PFSK-1 (cell line): ENCODE data around the gene LCE2C.
"Not testable (repeated sequence)": the region's sequence is repeated elsewhere in the genome, so short reads cannot be mapped to it uniquely, and the experiment has no call there.

Source experiments
- FOXP2 ChIP-seq: optimal IDR thresholded peaks from 2 replicates; pipeline ENCODE3; 2011; ENCODE audit warnings: borderline replicate concordance, control low read depth, inconsistent platforms; ENCODE audit not compliant: insufficient read depth; ENCODE audit errors: extremely low read length, extremely low read depth
- POLR2AphosphoS5 ChIP-seq: IDR thresholded peaks from 2 replicates; pipeline ENCODE4 v1.6.1; 2012; ENCODE audit warnings: low read depth, mild to moderate bottlenecking, control low read depth, low read length, moderate library complexity
- REST ChIP-seq, 2 experiments: IDR thresholded peaks; 2 replicates each; pipeline versions ENCODE4 v1.6.1 to v1.8.0; 2011 to 2012; ENCODE audit warnings: low read depth in 2 of 2, low read length in 2 of 2, control low read depth in 1 of 2, inconsistent platforms in 1 of 2, mild to moderate bottlenecking in 1 of 2, moderate library complexity in 1 of 2; ENCODE audit not compliant: insufficient read depth in 1 of 2
- SIN3A ChIP-seq: IDR thresholded peaks from 2 replicates; pipeline ENCODE4 v1.6.1; 2012; ENCODE audit warnings: mild to moderate bottlenecking, low read length, moderate library complexity, borderline replicate concordance; ENCODE audit not compliant: insufficient read depth
- TAF1 ChIP-seq: IDR thresholded peaks from 2 replicates; pipeline ENCODE4 v1.6.1; 2012; ENCODE audit warnings: low read length, control low read depth, borderline replicate concordance; ENCODE audit not compliant: insufficient read depth

Gene LCE2C

GRCh38 chr1:152683846-152684245 lies 8.8 kb downstream of the LCE2C start:
- no peak for TF ChIP-seq FOXP2
- TF ChIP-seq REST (IDR thresholded peaks at IDR 0.05; ENCODE audit: insufficient read depth in 1 of 2, low read depth in 2 of 2, low read length in 2 of 2), result no peak
- no peak for TF ChIP-seq POLR2AphosphoS5
- TF ChIP-seq TAF1, result no peak
- TF ChIP-seq SIN3A, result no peak

- not testable (repeated sequence) for TF ChIP-seq FOXP2, POLR2AphosphoS5, SIN3A
Measured at GRCh38 chr1:152685823-152686222, 10.7 kb downstream of the LCE2C start, which contains the start of gene LCE2B. Gene LCE2B (plus strand): TSS chr1:152686123. CDS start chr1:152686844, 721 bp downstream.

- TF ChIP-seq REST (IDR thresholded peaks at IDR 0.05; ENCODE audit: insufficient read depth in 1 of 2, low read depth in 2 of 2, low read length in 2 of 2), result no peak
- TF ChIP-seq TAF1, result no peak
- TF ChIP-seq SIN3A, result no peak
- no peak for TF ChIP-seq POLR2AphosphoS5
- TF ChIP-seq FOXP2, result no peak
Measured at GRCh38 chr1:152697701-152698600, 22.9 kb downstream of the LCE2C start, which contains the start of gene LCE2A. Gene LCE2A (plus strand): TSS chr1:152698345. CDS start chr1:152698902, 557 bp downstream.

GRCh38 chr1:152699746-152700145 lies 24.7 kb downstream of the LCE2C start:
- TF ChIP-seq REST (IDR thresholded peaks at IDR 0.05; ENCODE audit: insufficient read depth in 1 of 2, low read depth in 2 of 2, low read length in 2 of 2) (no peak), POLR2AphosphoS5 (no peak), SIN3A (no peak), FOXP2 (no peak), TAF1 (no peak)

- TF ChIP-seq SIN3A, result no peak
- no peak for TF ChIP-seq REST (IDR thresholded peaks at IDR 0.05; ENCODE audit: insufficient read depth in 1 of 2, low read depth in 2 of 2, low read length in 2 of 2)
- no peak for TF ChIP-seq FOXP2
- no peak for TF ChIP-seq TAF1
Measured at GRCh38 chr1:152707860-152708259, 32.8 kb downstream of the LCE2C start, which contains the start of gene LCE4A. Gene LCE4A (plus strand): TSS chr1:152708160. CDS start chr1:152709076, 916 bp downstream.
